Fibroblast of pulmonary artery (primary cell): ENCODE data around the gene TOR1AIP2.
"Not testable (repeated sequence)": the region's sequence is repeated elsewhere in the genome, so short reads cannot be mapped to it uniquely, and the experiment has no call there.

Experiments used
- DNase-seq: peaks from one replicate; pipeline ENCODE4 v3.0.0-alpha.2; 2010; ENCODE audit warnings: low read depth
- H3K4me3 ChIP-seq: replicated peaks from 2 replicates; pipeline ENCODE4 v1.5.1; 2011; ENCODE audit warnings: low read depth, mild to moderate bottlenecking, control low read depth, low read length, moderate library complexity
- TF ChIP-seq, protein P1 (sequence below): IDR thresholded peaks from 2 replicates; pipeline ENCODE4 v1.5.1; 2011; ENCODE audit warnings: mild to moderate bottlenecking, control low read depth, low read length, inconsistent platforms; ENCODE audit errors: missing control alignments

The TOR1AIP2 gene

DNA sequence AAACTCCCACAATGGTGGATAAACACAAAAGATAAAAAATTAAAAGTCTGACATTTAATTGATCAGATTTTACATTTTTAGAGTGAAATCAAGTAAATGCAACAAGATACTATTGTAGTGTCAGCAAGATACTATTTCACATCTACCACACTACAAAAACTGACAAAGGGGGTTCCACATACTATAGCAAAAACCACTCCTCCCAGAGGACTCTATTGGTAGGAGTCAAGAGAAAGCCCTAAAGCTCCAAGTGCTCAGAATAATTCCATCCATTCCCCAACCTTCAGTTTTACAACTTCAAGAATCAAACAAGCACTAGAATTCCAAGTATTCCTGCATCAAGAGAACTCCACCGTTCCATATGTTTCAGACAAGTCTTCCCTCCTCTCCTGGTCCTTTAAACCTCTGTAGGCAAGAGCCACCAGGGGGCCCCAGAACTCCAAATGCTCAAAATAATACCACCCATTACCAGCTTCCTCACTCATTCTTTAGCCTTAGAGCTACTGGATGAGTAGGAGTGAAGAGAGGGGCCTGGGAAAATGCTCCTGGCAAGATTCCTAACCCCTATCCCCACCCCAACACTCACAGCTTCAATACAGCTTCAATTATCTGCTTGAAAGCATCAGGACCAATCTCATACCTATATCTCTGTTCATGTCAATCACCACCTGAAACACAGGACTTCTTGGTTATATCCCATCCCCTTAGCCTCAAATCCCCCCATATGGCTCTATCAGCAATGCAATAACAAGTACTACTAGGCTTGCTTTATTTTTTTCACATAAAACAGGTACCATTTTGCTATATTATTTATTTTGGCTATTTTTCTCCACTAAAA is 9.9 kb downstream of the TOR1AIP2 start:
- no peak overlapping the region for H3K4me3 ChIP-seq
- peak; percentile 53 for DNase-seq
- TF ChIP-seq, protein P1, sequence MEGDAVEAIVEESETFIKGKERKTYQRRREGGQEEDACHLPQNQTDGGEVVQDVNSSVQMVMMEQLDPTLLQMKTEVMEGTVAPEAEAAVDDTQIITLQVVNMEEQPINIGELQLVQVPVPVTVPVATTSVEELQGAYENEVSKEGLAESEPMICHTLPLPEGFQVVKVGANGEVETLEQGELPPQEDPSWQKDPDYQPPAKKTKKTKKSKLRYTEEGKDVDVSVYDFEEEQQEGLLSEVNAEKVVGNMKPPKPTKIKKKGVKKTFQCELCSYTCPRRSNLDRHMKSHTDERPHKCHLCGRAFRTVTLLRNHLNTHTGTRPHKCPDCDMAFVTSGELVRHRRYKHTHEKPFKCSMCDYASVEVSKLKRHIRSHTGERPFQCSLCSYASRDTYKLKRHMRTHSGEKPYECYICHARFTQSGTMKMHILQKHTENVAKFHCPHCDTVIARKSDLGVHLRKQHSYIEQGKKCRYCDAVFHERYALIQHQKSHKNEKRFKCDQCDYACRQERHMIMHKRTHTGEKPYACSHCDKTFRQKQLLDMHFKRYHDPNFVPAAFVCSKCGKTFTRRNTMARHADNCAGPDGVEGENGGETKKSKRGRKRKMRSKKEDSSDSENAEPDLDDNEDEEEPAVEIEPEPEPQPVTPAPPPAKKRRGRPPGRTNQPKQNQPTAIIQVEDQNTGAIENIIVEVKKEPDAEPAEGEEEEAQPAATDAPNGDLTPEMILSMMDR = peak; percentile 66

DNA sequence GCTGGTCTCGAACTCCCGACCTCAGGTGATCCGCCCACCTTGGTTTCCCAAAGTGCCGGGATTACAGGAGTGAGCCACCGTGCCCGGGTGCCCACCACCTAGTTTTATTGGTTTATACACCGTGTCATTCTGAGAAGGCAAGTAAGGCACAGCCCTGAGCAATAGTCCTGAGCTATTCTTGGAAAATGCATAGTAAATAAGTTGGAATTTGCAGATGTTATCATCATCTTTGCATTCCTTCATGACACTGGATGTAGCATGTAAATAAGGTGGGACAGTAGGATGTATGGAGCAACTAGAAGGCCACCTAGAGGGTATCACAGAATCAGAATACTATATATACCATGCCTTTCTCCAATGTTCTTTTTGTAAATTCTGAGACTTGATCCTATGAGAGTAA is 11.0 kb downstream of the TOR1AIP2 start:
- DNase-seq = no peak
- TF ChIP-seq, protein P1 = no peak
- H3K4me3 ChIP-seq = no peak overlapping the region

GRCh38 chr1:179865377-179865776 is 12.2 kb downstream of the TOR1AIP2 start:
- no peak overlapping the region for H3K4me3 ChIP-seq
- TF ChIP-seq, protein P1 = no peak
- no peak for DNase-seq

DNA sequence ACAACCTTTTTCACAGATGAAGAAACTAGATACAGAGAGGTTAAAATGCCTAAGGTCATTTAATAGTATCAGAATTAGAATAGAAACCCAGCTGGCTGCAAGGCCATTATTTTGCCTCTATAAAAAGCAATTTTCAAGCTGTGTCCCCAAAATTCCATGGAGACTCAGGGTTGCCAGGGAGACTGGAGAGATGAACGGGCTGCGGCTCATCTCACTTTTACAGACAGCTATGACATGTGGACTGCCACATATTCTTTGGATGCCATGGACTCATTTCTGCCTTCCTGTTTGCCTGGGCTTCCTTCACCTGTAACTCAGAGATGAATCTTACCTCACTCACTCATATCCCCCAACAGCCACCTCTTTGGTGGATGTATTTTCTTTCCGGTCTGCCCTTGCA is 17.0 kb downstream of the TOR1AIP2 start:
- no peak for DNase-seq
- TF ChIP-seq, protein P1 = no peak
- H3K4me3 ChIP-seq = no peak overlapping the region

GRCh38 chr1:179857009-179857408 is 20.6 kb downstream of the TOR1AIP2 start:
- no peak for DNase-seq
- TF ChIP-seq, protein P1 = no peak
- no peak overlapping the region for H3K4me3 ChIP-seq

- TF ChIP-seq, protein P1 = no peak
Observed at GRCh38 chr1:179856296-179856695, 21.3 kb downstream of the TOR1AIP2 start.

DNA sequence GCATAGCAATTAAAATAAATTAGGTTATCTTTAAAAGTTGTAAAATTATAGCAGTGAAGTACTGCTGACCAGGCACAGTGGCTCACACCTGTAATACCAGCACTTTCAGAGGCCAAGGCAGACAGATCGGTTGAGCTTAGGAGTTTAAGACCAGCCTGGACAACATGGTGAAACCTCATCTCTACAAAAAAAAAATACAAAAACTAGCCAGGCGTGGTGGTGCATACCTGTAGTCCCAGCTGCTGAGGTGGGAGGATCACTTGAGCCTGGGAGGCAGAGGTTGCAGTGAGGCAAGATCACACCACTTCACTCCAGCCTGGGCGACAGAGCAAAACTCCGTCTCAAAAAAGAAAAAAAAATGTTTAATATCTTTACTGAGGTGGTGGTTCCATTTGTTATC is 21.8 kb downstream of the TOR1AIP2 start:
- not testable (repeated sequence) for H3K4me3 ChIP-seq, DNase-seq

More at GRCh38 chr1:179856296-179856695, 21.3 kb downstream of the TOR1AIP2 start:
- H3K4me3 ChIP-seq = no peak overlapping the region
- DNase-seq = no peak
